ENCODE measurements around the gene MFAP3L.

Gene MFAP3L

DNA sequence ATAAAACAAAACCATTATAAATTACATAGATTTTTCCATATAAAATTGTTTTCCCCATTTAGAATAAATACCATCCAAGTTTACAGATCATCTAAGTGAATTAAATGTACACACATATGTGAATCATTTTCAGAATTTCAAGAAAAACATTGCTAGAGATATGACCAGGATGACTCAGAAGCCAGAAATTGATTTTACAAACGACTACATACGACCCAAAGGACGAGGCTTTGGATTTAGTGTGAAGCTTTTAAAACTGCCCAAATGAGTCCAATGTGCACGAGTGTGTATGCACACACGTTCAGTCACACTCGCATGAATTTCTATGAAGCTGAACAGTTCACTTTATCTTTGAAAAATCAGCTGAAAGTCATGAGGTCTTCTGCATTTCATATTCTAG is 37.9 kb downstream of the MFAP3L start:
- no peak for DNase-seq

DNA sequence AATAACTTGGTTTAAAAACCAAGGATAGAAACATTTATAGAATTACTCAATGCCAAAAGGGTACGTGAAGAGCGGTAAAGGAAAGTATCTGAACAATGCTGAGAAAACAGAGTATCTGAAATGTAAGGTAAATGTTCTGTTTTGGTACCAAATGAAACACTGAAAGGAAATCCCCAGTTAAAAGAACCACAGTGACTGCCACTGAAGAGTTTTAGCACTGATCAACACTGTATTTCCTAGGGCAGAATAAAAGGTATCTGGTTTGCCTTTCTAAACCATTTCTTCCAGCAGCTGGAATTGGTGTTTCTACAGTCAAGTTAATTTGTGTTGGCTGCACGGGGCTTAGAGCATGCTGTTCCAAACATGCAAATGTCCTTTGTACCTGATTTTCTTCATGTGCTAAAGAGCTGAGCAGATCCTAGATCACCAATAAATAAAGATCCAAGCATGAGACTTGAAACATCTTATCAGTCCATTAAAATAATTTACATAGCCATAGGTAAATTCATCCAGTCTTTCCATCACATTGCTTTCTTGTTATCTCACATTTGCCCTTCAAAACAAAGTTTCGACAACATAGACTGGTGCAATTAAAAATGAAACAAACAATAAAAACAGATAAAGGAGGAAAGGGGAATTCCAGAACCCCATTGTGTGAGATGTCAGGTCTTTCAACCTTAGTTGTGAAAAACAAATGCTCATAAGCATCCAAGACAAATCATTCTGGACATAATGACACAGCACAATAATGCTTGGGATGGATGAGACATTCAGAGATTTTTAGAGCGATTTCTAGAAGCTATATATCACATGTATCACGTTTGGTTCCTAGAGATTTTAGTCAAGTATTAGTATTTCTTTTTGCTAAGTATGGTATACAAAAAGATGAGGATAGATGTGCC is 38.6 kb downstream of the MFAP3L start:
- no peak for DNase-seq

DNA sequence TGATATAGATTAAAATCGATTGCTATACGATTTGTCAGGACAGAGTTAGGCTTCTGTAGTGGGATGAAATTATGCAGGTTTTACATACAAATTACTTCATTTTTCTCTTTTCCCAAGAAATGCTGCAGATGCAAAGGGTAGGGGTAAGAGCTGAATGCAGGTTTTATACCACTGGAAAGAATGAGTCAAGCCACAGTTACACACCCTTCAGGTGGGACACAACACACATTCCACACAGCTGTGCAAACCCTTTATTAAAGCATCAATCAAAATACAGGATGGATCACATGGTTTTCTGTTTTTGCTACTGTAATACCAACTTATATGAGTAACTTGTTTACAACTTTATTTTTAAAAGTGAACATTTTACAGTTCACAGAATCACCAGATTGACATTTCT is 39.8 kb downstream of the MFAP3L start:
- DNase-seq, result no peak

GRCh38 chr4:169985881-169986280 is 40.3 kb downstream of the MFAP3L start:
- peak in 1 of 58 donors; percentile 14 for DNase-seq

- no peak for DNase-seq
Observed at GRCh38 chr4:169984745-169985144, 41.5 kb downstream of the MFAP3L start.

DNA sequence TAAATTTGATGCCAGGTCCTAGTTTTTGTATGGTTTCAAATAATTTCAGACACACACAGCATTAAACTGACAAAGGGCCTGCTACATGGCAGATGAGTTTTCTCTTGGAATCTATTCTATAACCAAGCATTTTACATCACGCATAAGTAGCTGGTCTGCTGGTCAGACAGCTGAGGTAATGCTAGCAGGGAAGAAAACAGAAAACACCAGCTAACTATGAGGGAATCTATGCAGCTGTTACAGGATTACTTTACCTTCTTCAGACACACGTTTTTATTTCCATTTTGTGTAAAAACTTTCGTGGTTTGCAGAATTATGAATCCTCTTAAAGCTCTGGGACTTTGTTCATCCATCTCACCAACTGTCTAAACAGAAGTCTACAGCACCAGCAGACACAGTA is 42.0 kb downstream of the MFAP3L start:
- DNase-seq, result no peak

DNA sequence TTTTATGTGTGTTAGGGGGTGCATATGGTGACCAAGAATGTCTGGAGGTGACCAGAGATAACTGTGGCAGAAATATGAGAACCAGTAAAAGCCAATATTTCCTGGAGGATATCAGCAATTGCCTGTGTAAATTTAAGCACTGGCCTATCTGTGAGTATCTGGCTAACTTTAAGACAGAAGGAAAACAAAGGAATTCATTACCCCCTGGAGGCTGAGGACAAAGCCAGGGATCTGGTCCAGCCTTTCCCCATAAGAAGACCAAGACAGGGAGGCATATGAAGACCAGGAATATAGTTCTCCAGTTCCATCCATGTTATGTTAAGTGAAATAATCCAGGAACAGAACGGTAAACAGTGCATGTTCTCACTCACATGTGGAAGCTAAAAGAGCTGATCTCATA is 49.2 kb downstream of the MFAP3L start:
- no peak for DNase-seq

GRCh38 chr4:169975838-169976796 is 50.1 kb downstream of the MFAP3L start:
- no peak for DNase-seq

GRCh38 chr4:169975131-169975837 is 50.9 kb downstream of the MFAP3L start:
- no peak for DNase-seq

- peak in 30 of 58 donors; percentile 4 to 85 (median 39) for DNase-seq
Observed at GRCh38 chr4:169971456-169972015, 54.7 kb downstream of the MFAP3L start.

- DNase-seq, result no peak
Observed at GRCh38 chr4:169968999-169969398, 57.2 kb downstream of the MFAP3L start.

- no peak for DNase-seq
Observed at GRCh38 chr4:169963998-169964397, 62.2 kb downstream of the MFAP3L start.

DNA sequence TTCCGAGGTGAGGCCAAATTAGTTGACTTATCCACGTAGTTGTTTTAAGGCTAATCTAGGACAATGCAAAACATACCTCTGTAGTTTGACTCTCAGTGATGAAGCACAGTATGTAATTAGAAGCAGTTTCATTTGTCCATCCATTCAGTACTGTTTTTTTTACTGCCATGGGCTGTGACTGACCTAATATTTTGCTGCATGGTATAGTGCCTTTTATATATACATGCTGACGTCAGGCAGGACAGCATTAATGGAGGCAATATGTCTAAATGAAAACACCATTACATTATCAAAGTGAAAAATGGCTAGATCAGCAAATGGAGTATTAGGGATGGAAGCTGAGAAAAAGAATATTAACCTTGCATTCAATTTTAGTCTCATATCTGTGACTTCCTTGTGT is 66.9 kb downstream of the MFAP3L start:
- no peak for DNase-seq

DNA sequence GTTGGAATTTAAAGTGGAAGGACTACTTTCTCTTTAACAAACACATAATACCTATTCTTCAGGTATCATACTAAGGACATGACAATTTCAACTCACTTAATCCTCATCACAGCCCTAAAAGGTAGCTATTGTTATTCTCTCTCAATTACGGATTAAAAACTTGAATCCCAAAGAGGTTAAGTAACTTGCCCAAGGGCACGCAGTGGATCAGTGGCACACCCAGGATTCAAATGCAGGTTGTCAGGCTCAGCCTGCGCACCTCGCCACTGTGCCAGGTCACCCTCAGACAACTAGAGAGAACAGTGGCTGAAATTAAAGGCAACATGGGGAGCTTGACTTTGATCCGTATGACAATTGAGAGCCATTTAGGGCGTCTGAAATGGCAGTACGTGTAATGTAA is 67.6 kb downstream of the MFAP3L start:
- no peak for DNase-seq

GRCh38 chr4:169957785-169958184 is 68.4 kb downstream of the MFAP3L start:
- no peak for DNase-seq

GRCh38 chr4:169956091-169956843 is 69.9 kb downstream of the MFAP3L start:
- DNase-seq, result peak in 2 of 58 donors; percentile 5 to 13

DNA sequence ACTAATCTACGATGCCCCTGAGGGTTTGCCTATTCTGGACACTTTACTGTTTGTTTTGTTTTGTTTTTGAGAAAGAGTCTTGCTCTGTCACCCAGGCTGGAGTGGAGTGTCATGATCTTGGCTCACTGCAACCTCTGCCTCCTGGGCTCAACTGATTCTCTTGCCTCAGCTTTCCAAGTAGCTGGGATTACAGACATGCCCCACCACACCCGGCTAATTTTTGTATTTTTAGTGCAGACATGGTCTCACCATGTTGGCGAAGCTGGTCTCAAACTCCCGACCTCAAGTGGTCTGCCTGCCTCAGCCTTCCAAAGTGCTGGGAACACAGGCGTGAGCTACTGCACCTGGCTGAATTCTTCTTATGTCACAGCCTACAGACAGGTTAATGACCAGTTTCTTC is 70.7 kb downstream of the MFAP3L start:
- no peak for DNase-seq

- DNase-seq, result no peak
Observed at GRCh38 chr4:169952236-169953002, 73.8 kb downstream of the MFAP3L start.

GRCh38 chr4:169948271-169948670 is 77.9 kb downstream of the MFAP3L start:
- no peak for DNase-seq

DNA sequence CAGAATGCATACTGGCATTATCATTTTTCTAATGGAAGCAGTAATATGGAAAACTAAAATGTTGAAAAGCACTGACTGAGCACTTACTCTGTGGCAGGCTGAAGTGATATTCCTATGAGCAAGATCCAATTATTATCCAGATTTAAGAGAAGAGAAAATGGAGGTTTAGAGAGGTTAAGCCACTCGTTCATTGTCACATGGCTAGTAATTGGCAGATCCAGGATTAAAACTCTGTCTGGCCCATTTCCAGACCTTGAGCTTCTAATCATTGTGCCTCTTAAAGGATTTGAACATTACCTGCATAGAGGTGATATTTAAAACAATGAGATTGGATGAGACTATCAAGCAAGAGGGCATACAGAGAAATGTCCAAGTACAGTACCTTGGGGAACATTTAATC is 80.6 kb downstream of the MFAP3L start:
- no peak for DNase-seq

Data from anterior cingulate cortex (tissue), 58 donors.